Adrenal gland (tissue), 5 donors: Measurements from ENCODE around the gene BCAS3.

Experiments
- POLR2A ChIP-seq, 2 donors: fragments of 450-650 bp; IDR thresholded peaks; one replicate each; pipeline ENCODE4 v1.6.1; 2017; ENCODE audit warnings: antibody characterized with exemption in 2 of 2, mild to moderate bottlenecking in 2 of 2, moderate library complexity in 1 of 2
- TF ChIP-seq, protein P1 (sequence below), 6 experiments: fragments of 450-650 bp in 4 of 6; fragments of 200-600 bp in 2 of 6; sonication (generic) in 1 of 6; IDR thresholded peaks; 1 replicate in 5 of 6; 2 replicates in 1 of 6; pipeline versions ENCODE4 v1.5.1 to v1.8.0; 2016 to 2021; ENCODE audit warnings: antibody characterized with exemption in 6 of 6, mild to moderate bottlenecking in 2 of 6, moderate library complexity in 1 of 6
- donor health status: DM: no; HTN: no; CAD: no.

DNA sequence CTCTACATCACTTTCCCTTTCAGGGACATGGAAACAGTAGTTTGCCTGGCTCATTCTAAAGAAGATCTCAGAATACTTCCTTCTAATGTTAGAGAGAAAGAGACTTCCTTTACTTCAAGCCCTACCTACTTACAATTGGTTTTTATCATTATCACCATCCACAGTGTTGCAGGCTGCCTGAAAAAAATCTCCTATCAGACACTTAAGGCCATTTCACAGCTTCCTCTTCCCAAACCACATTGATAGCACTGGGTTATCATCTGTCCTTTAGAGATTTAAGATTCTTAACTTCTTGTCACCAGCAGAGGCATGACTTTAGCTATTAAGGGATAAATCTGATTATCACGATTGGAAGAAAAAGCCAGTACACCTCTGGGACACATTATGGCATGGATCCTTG, 543.5 kb downstream of the BCAS3 start:
- TF ChIP-seq, protein P1, sequence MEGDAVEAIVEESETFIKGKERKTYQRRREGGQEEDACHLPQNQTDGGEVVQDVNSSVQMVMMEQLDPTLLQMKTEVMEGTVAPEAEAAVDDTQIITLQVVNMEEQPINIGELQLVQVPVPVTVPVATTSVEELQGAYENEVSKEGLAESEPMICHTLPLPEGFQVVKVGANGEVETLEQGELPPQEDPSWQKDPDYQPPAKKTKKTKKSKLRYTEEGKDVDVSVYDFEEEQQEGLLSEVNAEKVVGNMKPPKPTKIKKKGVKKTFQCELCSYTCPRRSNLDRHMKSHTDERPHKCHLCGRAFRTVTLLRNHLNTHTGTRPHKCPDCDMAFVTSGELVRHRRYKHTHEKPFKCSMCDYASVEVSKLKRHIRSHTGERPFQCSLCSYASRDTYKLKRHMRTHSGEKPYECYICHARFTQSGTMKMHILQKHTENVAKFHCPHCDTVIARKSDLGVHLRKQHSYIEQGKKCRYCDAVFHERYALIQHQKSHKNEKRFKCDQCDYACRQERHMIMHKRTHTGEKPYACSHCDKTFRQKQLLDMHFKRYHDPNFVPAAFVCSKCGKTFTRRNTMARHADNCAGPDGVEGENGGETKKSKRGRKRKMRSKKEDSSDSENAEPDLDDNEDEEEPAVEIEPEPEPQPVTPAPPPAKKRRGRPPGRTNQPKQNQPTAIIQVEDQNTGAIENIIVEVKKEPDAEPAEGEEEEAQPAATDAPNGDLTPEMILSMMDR (IDR thresholded peaks at IDR 0.05) = no peak
- no peak for TF ChIP-seq POLR2A (IDR thresholded peaks at IDR 0.05)
